GM18951 (cell line): ENCODE measurements around the gene SMOC1.

Experiments used
- POLR2A ChIP-seq: IDR thresholded peaks from 4 replicates; pipeline ENCODE4 v1.6.1; 2011; ENCODE audit warnings: mild to moderate bottlenecking; ENCODE audit not compliant: insufficient read length, insufficient read depth; ENCODE audit errors: extremely low read depth
- in situ Hi-C: fragments of 300-500 bp; cut with MboI; formaldehyde crosslinking; loops from one replicate; pipeline ENCODE4 v1.12.0; 2022; ENCODE audit warnings: low sequenced_read_pairs, mixed read lengths, inconsistent platforms; ENCODE audit not compliant: unreplicated experiment

SMOC1 gene

GRCh38 chr14:69853774-69854173 lies 25.4 kb upstream of the SMOC1 start:
- in situ Hi-C loops: no loop called here
- TF ChIP-seq POLR2A: no peak

DNA sequence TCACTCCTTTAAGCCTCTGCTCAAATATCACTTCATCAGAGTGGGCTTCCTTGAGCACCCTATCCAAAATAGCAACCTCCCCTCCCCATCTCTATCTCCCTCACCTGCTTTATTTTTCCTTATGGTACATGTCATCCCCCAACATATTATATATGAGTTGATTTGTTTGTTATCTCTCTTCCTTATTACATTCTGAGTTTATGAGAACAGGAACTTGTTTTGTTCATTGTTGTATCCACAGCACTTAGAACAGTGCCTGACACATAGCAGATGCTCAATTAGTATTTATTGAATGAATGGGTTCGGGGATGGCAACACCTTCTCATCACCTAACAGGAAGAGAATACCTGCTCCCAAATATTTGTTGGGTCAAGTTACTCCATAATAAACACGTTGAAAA lies 24.6 kb upstream of the SMOC1 start:
- in situ Hi-C loops: no loop called here
- TF ChIP-seq POLR2A: no peak

- in situ Hi-C loops: no loop called here
- TF ChIP-seq POLR2A: no peak
Measured at GRCh38 chr14:69855180-69855832, 23.9 kb upstream of the SMOC1 start.

DNA sequence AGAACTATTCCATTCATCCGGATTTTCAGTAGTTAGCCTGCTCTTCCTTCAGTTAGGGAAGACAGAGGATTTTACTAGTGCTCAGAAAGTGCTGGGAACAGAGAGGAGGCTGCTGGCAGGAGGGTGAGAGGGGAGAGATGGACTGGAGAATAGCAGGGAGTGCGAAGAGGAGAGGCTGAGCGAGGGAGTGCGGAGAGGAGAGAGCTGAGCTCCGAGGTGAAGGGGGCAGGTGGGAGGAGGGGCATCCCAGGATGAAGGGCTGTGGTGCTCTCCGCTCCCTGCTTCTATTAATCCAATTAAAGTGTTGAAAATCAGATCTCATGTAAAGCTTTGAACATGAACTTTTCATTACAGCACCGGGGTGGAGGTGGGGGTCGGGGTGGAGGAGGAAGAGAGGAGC lies 20.4 kb upstream of the SMOC1 start:
- in situ Hi-C loops: no loop called here
- no peak for TF ChIP-seq POLR2A

- in situ Hi-C loops: no loop called here
- no peak for TF ChIP-seq POLR2A
Measured at GRCh38 chr14:69859591-69859990, 19.6 kb upstream of the SMOC1 start.

DNA sequence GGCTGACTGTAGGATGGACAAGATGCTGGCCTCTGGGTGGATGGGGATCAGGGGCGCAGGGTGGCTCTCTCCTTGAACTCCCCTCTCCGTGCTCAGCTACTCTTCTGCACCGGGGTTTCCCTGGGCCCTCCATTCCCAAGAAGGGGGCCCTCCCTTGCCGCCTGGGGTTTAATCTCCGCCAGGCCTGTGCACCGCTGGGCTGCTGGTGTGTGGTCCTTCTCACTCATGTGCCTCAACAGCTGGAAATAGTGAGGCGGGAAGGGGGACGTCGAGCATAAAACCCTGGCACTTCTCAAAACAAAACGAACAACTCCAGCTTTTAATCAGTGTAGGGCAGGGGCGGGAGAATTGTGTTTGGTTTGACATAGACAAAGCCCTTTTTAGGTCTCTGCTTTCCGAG lies 19.0 kb upstream of the SMOC1 start:
- no peak for TF ChIP-seq POLR2A
- in situ Hi-C loops: no loop called here

GRCh38 chr14:69861025-69861569 lies 18.1 kb upstream of the SMOC1 start:
- no peak for TF ChIP-seq POLR2A
- in situ Hi-C loops: no loop called here

- TF ChIP-seq POLR2A: no peak
- in situ Hi-C loops: no loop called here
Measured at GRCh38 chr14:69863083-69863482, 16.1 kb upstream of the SMOC1 start.

GRCh38 chr14:69865701-69866365 lies 13.4 kb upstream of the SMOC1 start:
- in situ Hi-C loops: no loop called here
- TF ChIP-seq POLR2A: no peak

GRCh38 chr14:69868363-69868963 lies 10.8 kb upstream of the SMOC1 start:
- in situ Hi-C loops: no loop called here
- TF ChIP-seq POLR2A: no peak

DNA sequence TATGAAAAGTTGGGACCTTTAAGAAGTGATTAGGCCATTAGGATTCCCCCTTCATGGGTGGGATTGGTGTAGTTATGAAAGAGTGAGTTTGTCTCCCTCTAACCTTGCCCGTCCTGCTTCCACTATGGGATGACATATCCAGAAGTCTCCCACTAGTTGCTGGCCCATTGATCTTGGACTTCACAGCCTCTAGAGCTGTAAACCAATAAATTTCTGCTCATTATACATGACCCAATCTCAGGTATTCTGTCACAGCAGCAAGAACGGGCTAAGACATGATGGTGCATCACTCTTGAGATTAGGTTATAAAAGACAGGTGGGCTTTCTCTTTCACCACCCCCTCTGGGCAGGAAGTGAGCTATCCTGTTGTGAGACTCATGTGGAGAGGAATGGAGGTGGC lies 8.6 kb upstream of the SMOC1 start:
- in situ Hi-C loops: no loop called here
- no peak for TF ChIP-seq POLR2A

GRCh38 chr14:69873877-69874780 lies 5.1 kb upstream of the SMOC1 start:
- in situ Hi-C loops: no loop called here
- TF ChIP-seq POLR2A: no peak

DNA sequence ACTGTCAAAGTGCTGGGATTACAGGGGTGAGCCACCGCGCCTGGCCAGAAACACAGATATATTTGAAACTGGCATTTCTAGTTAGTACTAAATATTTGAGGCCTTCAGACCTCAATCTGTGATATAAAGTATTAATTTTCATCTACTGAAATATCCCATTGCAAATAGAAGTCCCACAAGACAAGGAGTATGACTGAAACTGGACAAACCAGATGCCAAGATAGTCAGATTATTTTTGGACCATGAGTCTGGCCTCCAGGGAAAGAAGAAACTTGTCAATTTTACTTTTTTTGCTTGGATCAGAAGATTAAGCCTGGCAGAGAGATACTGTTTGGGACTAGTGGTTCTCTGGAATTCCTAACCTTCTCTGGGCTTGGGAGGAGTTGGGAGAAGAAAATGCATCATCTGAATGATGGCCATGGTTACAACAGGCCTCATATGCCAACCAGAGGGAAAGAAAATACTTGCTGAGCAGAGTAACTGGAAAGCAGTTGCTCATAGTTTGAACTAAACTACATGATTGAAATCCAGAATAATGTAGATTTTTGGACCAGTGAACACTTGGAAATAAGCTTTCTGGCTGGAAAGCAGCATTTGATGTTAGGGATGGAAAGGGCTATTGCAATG lies 2.9 kb upstream of the SMOC1 start:
- in situ Hi-C loops: no loop called here
- no peak for TF ChIP-seq POLR2A

GRCh38 chr14:69876848-69877306 lies 2.3 kb upstream of the SMOC1 start:
- in situ Hi-C loops: no loop called here
- TF ChIP-seq POLR2A: no peak
